Right lobe of liver (tissue), 6 donors: Measurements from ENCODE around the gene MBOAT2. TPM values are rescaled to one million over a fixed set of nuclear protein-coding genes. Genes with fewer than 3 reads are reported as not detected.

Experiments
- ATAC-seq, 4 donors: fragments of 200-7000 bp; cut with Tn5 transposase; one replicate each; pipeline ENCODE4 v1.9.1; 2020; ENCODE audit warnings: mild to moderate bottlenecking in 4 of 4, moderate library complexity in 4 of 4
- DNase-seq, 3 donors: peaks; one replicate each; pipeline ENCODE4 v3.0.0-alpha.2; 2020
- H3K27ac ChIP-seq, 3 donors: fragments of 200-600 bp; one replicate each; pipeline ENCODE4 v1.8.0; 2022
- H3K27me3 ChIP-seq, 2 donors: fragments of 200-600 bp; one replicate each; pipeline ENCODE4 v1.8.0; 2022
- H3K36me3 ChIP-seq, 4 donors: fragments of 200-600 bp; sonication (generic) in 1 of 4; one replicate each; pipeline versions ENCODE4 v1.5.1 to v1.8.0; 2017 to 2022; ENCODE audit warnings: control low read depth in 1 of 4
- H3K4me1 ChIP-seq, 4 donors: fragments of 200-600 bp; sonication (generic) in 1 of 4; one replicate each; pipeline versions ENCODE4 v1.5.1 to v1.8.0; 2017 to 2022; ENCODE audit warnings: control low read depth in 1 of 4
- H3K4me3 ChIP-seq, 3 donors: fragments of 200-600 bp; one replicate each; pipeline ENCODE4 v1.8.0; 2022
- H3K9me3 ChIP-seq, 4 donors: fragments of 200-600 bp; sonication (generic) in 1 of 4; one replicate each; pipeline versions ENCODE4 v1.5.1 to v1.8.0; 2017 to 2022; ENCODE audit warnings: control low read depth in 1 of 4
- POLR2A ChIP-seq: fragments of 450-650 bp; IDR thresholded peaks from one replicate; pipeline ENCODE4 v1.6.1; 2017; ENCODE audit warnings: antibody characterized with exemption, mild to moderate bottlenecking
- WGBS: methylation state at CpG from one replicate; pipeline ENCODE4 v1.1.6; 2018; ENCODE audit warnings: low coverage, low lambda C conversion rate; ENCODE audit not compliant: insufficient coverage; ENCODE audit errors: missing lambda C conversion rate; 5-methylcytosine and 5-hydroxymethylcytosine counted together
- intact Hi-C, 2 donors: fragments of 100-400 bp; cut with DNase I; formaldehyde crosslinking; loops; one replicate each; pipeline versions ENCODE4 v1.11.2 to v1.14.1; 2022
- total RNA-seq, 6 experiments: library from RNA; depleted of rRNA in 2 of 6; stranded (reverse); fragments of >200 nt in 2 of 6; fragmentation: NEBNext Ultra II Directional in 3 of 6; extraction: Animal tissue kit (Norgen Biotek cat#: 25700) in 3 of 6; gene quantifications; one replicate each; pipeline versions ENCODE4 v1.1.0 to v1.2.4, GENCODE V29; 2016 to 2023
- TF ChIP-seq, protein P1 (sequence below), 4 donors: fragments of 200-600 bp in 3 of 4; fragments of 450-650 bp in 1 of 4; IDR thresholded peaks; one replicate each; pipeline versions ENCODE4 v1.5.1 to v1.8.0; 2016 to 2022; ENCODE audit warnings: antibody characterized with exemption in 4 of 4, mild to moderate bottlenecking in 2 of 4
- donor health status: DM: no; HTN: yes; CAD: no.
- donor health status: DM: no; HTN: no; CAD: no.
- donor health status: DM: no; HTN: no; CAD: no.
- donor health status: DM: no; HTN: yes; CAD: no.
- donor health status: DM: no; HTN: yes; CAD: no.

MBOAT2 gene
- total RNA-seq, 6 experiments from 2014 or later, result 0.50 to 1.9 (median 1.5) TPM

DNA sequence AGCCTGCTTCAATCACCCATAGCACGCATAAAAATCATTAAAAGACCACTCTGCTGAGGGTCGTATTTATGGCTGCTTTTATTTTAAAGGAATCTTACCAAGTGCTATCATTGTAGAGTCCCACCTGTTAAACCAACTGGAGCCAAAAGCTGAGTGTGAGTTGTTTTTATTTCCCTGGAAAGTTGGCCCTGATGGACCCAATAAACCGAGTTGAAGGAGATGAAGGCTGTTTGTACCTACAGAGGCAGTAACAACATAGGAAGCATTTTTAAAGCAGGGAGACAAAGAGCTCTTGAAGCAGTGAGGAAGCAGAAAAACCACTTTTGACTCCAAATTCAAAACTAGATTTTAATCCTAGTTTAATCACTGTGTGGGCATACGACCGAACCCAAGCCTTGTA lies 6.4 kb downstream of the MBOAT2 start:
- Histone ChIP-seq H3K36me3 (no peaks in the 10 kb centered on the region), H3K4me3 (no peak overlapping the region), H3K27me3 (no peaks in the 10 kb centered on the region), H3K27ac (no peak overlapping the region), H3K9me3 (no peaks in the 10 kb centered on the region), H3K4me1 (no peaks in the 10 kb centered on the region)
- TF ChIP-seq POLR2A, result no peak
- TF ChIP-seq, protein P1, sequence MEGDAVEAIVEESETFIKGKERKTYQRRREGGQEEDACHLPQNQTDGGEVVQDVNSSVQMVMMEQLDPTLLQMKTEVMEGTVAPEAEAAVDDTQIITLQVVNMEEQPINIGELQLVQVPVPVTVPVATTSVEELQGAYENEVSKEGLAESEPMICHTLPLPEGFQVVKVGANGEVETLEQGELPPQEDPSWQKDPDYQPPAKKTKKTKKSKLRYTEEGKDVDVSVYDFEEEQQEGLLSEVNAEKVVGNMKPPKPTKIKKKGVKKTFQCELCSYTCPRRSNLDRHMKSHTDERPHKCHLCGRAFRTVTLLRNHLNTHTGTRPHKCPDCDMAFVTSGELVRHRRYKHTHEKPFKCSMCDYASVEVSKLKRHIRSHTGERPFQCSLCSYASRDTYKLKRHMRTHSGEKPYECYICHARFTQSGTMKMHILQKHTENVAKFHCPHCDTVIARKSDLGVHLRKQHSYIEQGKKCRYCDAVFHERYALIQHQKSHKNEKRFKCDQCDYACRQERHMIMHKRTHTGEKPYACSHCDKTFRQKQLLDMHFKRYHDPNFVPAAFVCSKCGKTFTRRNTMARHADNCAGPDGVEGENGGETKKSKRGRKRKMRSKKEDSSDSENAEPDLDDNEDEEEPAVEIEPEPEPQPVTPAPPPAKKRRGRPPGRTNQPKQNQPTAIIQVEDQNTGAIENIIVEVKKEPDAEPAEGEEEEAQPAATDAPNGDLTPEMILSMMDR (IDR thresholded peaks at IDR 0.05), result no peak
- WGBS, result 75% methylated on average over 5 of the region's 5 CpGs
- intact Hi-C loops, result no loop called here
- no peak for ATAC-seq
- DNase-seq, result no peak

DNA sequence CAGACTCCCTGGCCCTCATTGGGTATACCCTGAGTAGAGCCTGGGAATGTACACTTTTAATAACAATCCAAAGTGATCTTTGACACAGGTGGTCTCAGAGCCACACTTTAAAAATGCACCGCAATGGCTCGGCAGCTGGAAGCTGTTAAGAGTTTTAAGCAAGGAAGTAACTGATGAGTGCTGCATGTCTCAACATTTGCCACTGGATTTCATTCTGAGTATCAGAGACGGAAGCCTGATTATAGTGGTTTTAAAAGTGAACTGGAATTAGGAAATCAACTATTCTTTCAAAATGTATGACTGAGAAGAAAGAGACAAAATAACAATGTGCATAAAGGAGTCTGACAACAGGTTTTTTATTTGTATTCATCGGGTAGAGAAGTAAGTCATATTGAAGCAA lies 7.5 kb downstream of the MBOAT2 start:
- Histone ChIP-seq H3K4me3 (no peak overlapping the region), H3K9me3 (no peaks in the 10 kb centered on the region), H3K36me3 (no peaks in the 10 kb centered on the region), H3K27ac (no peak overlapping the region), H3K27me3 (no peaks in the 10 kb centered on the region), H3K4me1 (no peaks in the 10 kb centered on the region)
- ATAC-seq (no peak), DNase-seq (no peak)
- intact Hi-C loops, result no loop called here
- 60% methylated on average over 4 of the region's 4 CpGs for WGBS
- no peak for TF ChIP-seq POLR2A
- TF ChIP-seq, protein P1 (IDR thresholded peaks at IDR 0.05), result no peak

DNA sequence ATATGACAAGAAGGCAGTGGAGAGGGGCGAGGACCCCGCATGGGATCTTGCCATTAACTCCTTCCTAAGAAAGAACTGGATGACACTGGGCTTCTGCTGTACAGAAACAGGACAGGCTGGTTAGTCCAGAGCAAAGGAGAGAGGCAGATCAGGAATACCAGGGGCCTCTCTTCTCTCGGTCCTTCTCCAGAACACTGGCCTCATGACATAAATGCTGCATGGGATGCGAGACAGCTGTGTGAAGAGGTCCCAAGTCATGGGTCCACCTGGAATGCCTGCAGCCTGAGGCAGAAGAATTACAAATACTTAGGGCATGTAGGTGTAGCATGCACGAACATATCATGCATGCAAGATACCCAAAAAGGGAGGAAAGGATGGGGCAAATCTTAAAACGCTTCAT lies 9.1 kb downstream of the MBOAT2 start:
- H3K36me3 ChIP-seq, result no peaks in the 10 kb centered on the region
- no peak overlapping the region for H3K4me3 ChIP-seq
- no peaks in the 10 kb centered on the region for H3K9me3 ChIP-seq
- no peak for TF ChIP-seq POLR2A
- H3K27me3 ChIP-seq, result no peaks in the 10 kb centered on the region
- intact Hi-C loops, result no loop called here
- DNase-seq (no peak), ATAC-seq (no peak)
- 60% methylated on average over 3 of the region's 6 CpGs for WGBS
- no peak overlapping the region for H3K27ac ChIP-seq
- no peaks in the 10 kb centered on the region for H3K4me1 ChIP-seq

- no peak for TF ChIP-seq POLR2A
- TF ChIP-seq, protein P1 (IDR thresholded peaks at IDR 0.05), result no peak
- no peaks in the 10 kb centered on the region for H3K36me3 ChIP-seq
- ATAC-seq (no peak), DNase-seq (no peak)
- intact Hi-C loops, result no loop called here
- H3K4me3 ChIP-seq, result no peak overlapping the region
- H3K27ac ChIP-seq, result no peak overlapping the region
- no peaks in the 10 kb centered on the region for H3K9me3 ChIP-seq
- no peaks in the 10 kb centered on the region for H3K4me1 ChIP-seq
- no peaks in the 10 kb centered on the region for H3K27me3 ChIP-seq
- WGBS, result 54% methylated on average over 7 of the region's 7 CpGs
These were observed 9.6 kb downstream of the MBOAT2 start for GRCh38 chr2:8993902-8994278.

DNA sequence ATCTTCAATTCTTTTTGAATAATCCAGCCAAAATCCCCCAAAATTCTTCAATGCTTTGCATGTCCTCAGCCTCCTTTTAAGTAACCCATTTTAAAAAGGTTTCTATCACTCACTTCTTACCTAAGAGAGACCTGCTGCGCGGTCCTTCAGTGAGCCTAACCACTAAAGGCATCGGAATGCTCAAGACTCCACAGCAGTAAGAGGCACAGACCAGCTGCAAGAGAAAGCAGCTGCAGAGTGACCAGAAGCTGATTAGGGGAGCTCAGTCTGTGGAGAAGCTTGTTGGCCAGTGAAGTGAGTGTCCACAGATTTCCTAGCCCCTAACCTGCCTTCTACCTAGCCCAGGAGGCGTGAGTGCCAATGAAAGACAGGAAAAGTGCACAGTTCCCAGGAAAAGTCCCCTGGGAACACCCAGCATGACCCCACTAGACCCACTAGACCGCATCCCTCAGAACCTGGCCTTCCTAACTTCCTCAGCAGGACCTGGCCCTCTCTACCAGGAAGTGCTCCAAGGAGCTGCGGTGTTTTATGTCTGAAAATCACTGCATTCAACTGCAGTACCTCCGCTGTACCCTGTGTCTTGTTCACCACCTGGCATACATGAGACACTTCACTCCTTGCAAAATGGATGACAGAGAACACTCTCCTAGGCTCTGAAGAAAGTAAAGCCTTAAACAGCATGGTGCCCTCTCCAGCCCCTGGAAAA lies 10.1 kb downstream of the MBOAT2 start:
- Histone ChIP-seq H3K27me3 (no peaks in the 10 kb centered on the region), H3K36me3 (no peaks in the 10 kb centered on the region), H3K4me1 (no peaks in the 10 kb centered on the region), H3K4me3 (no peak overlapping the region), H3K27ac (no peak overlapping the region), H3K9me3 (no peaks in the 10 kb centered on the region)
- no peak for DNase-seq
- ATAC-seq, result no peak
- intact Hi-C loops, result no loop called here
- TF ChIP-seq POLR2A, result no peak
- TF ChIP-seq, protein P1 (IDR thresholded peaks at IDR 0.05), result no peak
- WGBS, result 79% methylated on average over 4 of the region's 7 CpGs
